ENCODE results near the gene FUT8.

DNA sequence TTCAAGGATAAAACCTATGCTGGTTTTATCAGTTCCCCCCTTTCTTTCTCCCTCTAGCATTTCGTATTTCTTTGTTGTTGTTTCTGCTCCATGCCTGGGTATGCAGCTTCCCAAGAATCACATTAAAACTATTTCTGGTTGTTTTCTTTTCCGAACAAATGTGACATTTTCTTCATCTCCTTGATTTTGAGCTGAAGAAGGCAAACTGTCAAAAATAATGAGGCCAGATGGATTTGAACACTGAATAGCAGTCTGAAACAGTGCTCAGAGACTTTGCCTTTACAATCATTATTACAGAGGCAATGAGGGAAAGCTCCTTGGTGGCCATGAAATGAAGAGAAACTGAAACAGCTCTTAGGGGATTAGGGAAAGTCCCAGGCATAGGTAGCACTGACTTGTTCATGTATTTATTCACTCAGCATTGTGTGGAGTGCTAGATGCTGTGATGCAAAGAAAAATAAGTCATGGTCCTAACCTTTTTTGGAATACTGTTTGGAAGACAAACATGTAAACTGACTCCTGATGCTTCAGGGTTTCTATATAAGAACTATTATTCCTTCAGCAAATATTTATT, 319.5 kb downstream of the FUT8 start:
- no peak for TF ChIP-seq POLR2A (IDR thresholded peaks at IDR 0.05)
- TF ChIP-seq, protein P1, sequence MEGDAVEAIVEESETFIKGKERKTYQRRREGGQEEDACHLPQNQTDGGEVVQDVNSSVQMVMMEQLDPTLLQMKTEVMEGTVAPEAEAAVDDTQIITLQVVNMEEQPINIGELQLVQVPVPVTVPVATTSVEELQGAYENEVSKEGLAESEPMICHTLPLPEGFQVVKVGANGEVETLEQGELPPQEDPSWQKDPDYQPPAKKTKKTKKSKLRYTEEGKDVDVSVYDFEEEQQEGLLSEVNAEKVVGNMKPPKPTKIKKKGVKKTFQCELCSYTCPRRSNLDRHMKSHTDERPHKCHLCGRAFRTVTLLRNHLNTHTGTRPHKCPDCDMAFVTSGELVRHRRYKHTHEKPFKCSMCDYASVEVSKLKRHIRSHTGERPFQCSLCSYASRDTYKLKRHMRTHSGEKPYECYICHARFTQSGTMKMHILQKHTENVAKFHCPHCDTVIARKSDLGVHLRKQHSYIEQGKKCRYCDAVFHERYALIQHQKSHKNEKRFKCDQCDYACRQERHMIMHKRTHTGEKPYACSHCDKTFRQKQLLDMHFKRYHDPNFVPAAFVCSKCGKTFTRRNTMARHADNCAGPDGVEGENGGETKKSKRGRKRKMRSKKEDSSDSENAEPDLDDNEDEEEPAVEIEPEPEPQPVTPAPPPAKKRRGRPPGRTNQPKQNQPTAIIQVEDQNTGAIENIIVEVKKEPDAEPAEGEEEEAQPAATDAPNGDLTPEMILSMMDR (IDR thresholded peaks at IDR 0.05), result no peak
